ENCODE results near the gene HIRIP3. TPM values are rescaled to one million over a fixed set of nuclear protein-coding genes. Genes with fewer than 3 reads are reported as not detected.
"Not testable (repeated sequence)": the region's sequence is repeated elsewhere in the genome, so short reads cannot be mapped to it uniquely, and the experiment has no call there.

Gene HIRIP3
- total and polyA plus RNA-seq, 9 donors = 10.5 to 18.5 (median 16.5) TPM

DNA sequence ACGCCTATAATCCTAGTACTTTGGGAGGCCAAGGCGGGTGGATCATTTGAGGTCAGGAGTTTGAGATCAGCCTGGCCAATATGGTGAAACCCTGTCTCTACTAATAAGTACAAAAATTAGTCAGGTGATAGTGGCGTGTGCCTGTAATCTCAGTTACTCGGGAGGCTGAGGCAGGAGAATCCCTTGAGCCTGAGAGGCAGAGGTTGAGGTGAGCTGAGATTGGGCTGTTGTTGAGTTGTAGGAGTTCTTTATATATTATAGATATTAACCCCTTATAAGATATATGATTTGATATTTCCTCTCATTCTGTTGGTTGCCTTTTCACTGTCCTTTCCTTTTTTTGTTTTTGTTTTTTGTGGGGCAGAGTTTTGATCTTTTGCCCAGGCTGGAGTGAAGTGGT, 35.6 kb downstream of the HIRIP3 start:
- not testable (repeated sequence) for H3K27ac ChIP-seq (ENCODE audit: low read length); H3K4me3 ChIP-seq (ENCODE audit: low read length); H3K27me3 ChIP-seq (ENCODE audit: control insufficient read depth, insufficient read depth, low read length); DNase-seq; H3K9me3 ChIP-seq (replicated peaks; ENCODE audit: control insufficient read depth, low read depth, low read length); H3K36me3 ChIP-seq (ENCODE audit: control insufficient read depth, insufficient read depth, low read length)
- WGBS (ENCODE audit: insufficient coverage) = no CpG with 5 or more reads among the region's 4 CpGs
- peaks cover 11% of the 10 kb centered on the region for H3K4me1 ChIP-seq (ENCODE audit: control insufficient read depth, insufficient read depth, low read length)

GRCh38 chr16:29959293-29959692, 36.1 kb downstream of the HIRIP3 start:
- Histone ChIP-seq H3K9me3 (replicated peaks; ENCODE audit: control insufficient read depth, low read depth, low read length) (no peaks in the 10 kb centered on the region), H3K27ac (ENCODE audit: low read length) (no peak overlapping the region), H3K36me3 (ENCODE audit: control insufficient read depth, insufficient read depth, low read length) (no peaks in the 10 kb centered on the region), H3K4me1 (ENCODE audit: control insufficient read depth, insufficient read depth, low read length) (peaks cover 11% of the 10 kb centered on the region), H3K4me3 (ENCODE audit: low read length) (no peak overlapping the region), H3K27me3 (ENCODE audit: control insufficient read depth, insufficient read depth, low read length) (peaks cover 3% of the 10 kb centered on the region)
- DNase-seq = no peak
- WGBS (ENCODE audit: insufficient coverage) = 83% methylated on average over 3 of the region's 9 CpGs

- WGBS (ENCODE audit: insufficient coverage) = 95% methylated on average over 3 of the region's 5 CpGs
- no peak overlapping the region for H3K27ac ChIP-seq (ENCODE audit: low read length)
These were observed 36.7 kb downstream of the HIRIP3 start for GRCh38 chr16:29958756-29959155.

GRCh38 chr16:29951625-29952365, 43.6 kb downstream of the HIRIP3 start:
- Histone ChIP-seq H3K4me3 (ENCODE audit: low read length) (no peak overlapping the region), H3K4me1 (ENCODE audit: control insufficient read depth, insufficient read depth, low read length) (no peaks in the 10 kb centered on the region), H3K27me3 (ENCODE audit: control insufficient read depth, insufficient read depth, low read length) (peaks cover 3% of the 10 kb centered on the region), H3K27ac (ENCODE audit: low read length) (no peak overlapping the region), H3K9me3 (replicated peaks; ENCODE audit: control insufficient read depth, low read depth, low read length) (no peaks in the 10 kb centered on the region), H3K36me3 (ENCODE audit: control insufficient read depth, insufficient read depth, low read length) (no peaks in the 10 kb centered on the region)
- DNase-seq = no peak
- 84% methylated on average over 7 of the region's 8 CpGs for WGBS (ENCODE audit: insufficient coverage)

More at GRCh38 chr16:29958756-29959155, 36.7 kb downstream of the HIRIP3 start:
- DNase-seq = no peak
- H3K9me3 ChIP-seq (replicated peaks; ENCODE audit: control insufficient read depth, low read depth, low read length) = no peaks in the 10 kb centered on the region
- H3K4me3 ChIP-seq (ENCODE audit: low read length) = no peak overlapping the region
- H3K4me1 ChIP-seq (ENCODE audit: control insufficient read depth, insufficient read depth, low read length) = peaks cover 11% of the 10 kb centered on the region
- H3K27me3 ChIP-seq (ENCODE audit: control insufficient read depth, insufficient read depth, low read length) = peaks cover 3% of the 10 kb centered on the region
- no peaks in the 10 kb centered on the region for H3K36me3 ChIP-seq (ENCODE audit: control insufficient read depth, insufficient read depth, low read length)

DNA sequence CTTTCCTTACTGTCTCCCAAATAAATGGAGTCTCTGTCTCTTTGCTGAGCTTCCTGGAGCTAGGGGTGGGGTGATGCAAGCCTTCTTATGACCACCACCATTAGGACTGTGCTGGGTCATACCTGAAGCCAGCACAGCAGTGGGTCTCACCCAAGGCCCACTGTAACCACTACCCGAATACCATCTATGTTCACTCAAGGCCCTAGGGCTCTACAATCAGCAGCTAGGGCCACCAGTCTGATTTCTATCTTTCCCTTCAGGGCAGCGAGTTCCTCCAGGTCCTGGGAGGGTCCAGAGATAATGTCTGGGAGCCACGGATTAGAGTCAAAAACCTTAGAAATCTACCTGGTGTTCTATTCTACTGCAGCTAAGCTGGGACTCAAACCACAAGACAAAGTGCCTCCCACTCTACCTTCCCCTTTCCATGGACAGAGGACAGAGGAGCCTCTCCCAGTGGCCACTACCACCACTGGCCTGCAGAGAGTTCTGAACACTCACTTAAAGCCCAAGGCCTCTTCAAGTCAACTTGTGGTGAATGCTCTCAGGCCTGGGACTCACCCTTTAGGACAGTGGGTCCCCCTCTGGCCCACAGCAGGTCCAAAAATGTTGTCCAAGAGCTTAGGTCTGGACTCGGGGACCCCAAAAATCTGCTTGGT, 44.5 kb downstream of the HIRIP3 start:
- 89% methylated on average over 3 of the region's 4 CpGs for WGBS (ENCODE audit: insufficient coverage)
- H3K4me1 ChIP-seq (ENCODE audit: control insufficient read depth, insufficient read depth, low read length) = no peaks in the 10 kb centered on the region
- H3K9me3 ChIP-seq (replicated peaks; ENCODE audit: control insufficient read depth, low read depth, low read length) = no peaks in the 10 kb centered on the region
- DNase-seq = no peak
- no peak overlapping the region for H3K4me3 ChIP-seq (ENCODE audit: low read length)
- no peaks in the 10 kb centered on the region for H3K36me3 ChIP-seq (ENCODE audit: control insufficient read depth, insufficient read depth, low read length)
- H3K27me3 ChIP-seq (ENCODE audit: control insufficient read depth, insufficient read depth, low read length) = peaks cover under 1% of the 10 kb centered on the region
- H3K27ac ChIP-seq (ENCODE audit: low read length) = no peak overlapping the region

DNA sequence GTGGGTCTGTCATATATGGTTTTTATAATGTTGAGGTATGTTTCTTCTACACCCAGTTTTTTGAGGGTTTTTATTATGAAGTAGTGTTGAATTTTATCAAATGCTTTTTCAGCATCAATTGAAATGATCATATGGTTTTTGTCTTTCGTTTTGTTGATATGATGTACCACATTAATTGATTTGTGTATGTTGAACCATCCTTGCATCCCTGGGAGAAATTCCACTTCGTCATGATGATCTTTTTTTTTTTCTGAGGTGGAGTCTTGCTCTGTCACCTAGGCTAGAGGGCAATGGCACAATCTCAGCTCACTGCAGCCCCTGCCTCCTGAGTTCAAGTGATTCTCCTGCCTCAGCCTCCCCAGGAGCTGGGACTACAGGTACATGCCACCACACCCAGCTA, 47.5 kb downstream of the HIRIP3 start:
- no CpG with 5 or more reads among the region's 2 CpGs for WGBS (ENCODE audit: insufficient coverage)
- DNase-seq = no peak
- Histone ChIP-seq H3K27ac (ENCODE audit: low read length) (no peak overlapping the region), H3K4me3 (ENCODE audit: low read length) (no peak overlapping the region), H3K9me3 (replicated peaks; ENCODE audit: control insufficient read depth, low read depth, low read length) (no peaks in the 10 kb centered on the region), H3K4me1 (ENCODE audit: control insufficient read depth, insufficient read depth, low read length) (peaks cover 8% of the 10 kb centered on the region), H3K36me3 (ENCODE audit: control insufficient read depth, insufficient read depth, low read length) (no peaks in the 10 kb centered on the region), H3K27me3 (ENCODE audit: control insufficient read depth, insufficient read depth, low read length) (no peaks in the 10 kb centered on the region)

DNA sequence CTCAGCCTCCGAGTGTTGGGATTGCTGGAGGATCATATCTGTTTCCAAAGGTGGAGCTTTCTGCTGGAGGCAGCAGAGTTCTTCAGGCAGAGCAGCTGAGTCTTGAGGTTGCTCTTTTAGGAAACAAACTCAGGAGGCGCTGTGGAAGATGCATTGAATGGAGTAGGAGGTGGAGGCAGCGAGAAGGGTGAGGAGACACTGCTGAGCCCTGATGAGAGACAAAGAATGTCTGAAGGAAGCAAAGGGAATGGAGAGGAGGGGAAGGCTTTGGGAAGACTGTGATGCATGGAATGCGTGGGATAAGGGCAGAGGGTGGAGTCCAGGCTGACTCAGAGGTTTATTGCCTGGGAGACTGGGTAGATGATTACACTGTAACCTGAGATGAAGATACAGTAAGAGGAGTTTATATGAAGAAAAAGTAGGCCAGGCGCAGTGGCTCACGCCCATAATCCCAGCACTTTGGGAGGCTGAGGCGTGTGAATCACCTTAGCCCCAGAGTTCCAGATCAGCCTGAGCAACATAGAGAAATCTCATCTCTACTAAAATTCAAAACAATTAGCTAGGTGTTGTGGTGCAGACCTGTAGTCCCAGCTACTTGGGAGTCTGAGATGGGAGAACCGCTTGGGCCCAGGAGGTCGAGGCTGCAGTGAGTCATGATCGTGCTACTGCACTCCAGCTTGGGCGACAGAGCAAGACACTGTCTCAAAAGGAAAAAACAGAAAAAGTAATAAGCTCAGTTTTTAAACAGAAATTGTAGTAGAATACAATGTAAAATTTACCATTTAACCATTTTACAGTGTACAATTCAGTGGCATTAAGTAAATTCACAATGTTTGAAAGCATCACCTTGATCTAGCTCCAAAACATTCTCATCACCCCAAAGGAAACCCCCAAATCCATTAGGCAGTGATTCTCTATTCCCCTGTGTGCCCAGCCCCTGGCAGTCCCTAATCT, 51.3 kb downstream of the HIRIP3 start:
- peak overlapping the region; percentile 47 for H3K27ac ChIP-seq (ENCODE audit: low read length)
- peak; percentile 79 for DNase-seq

More for the DNA sequence above, 51.3 kb downstream of the HIRIP3 start:
- Histone ChIP-seq H3K9me3 (replicated peaks; ENCODE audit: control insufficient read depth, low read depth, low read length) (no peaks in the 10 kb centered on the region), H3K36me3 (ENCODE audit: control insufficient read depth, insufficient read depth, low read length) (no peaks in the 10 kb centered on the region), H3K4me3 (ENCODE audit: low read length) (no peak overlapping the region), H3K27me3 (ENCODE audit: control insufficient read depth, insufficient read depth, low read length) (no peaks in the 10 kb centered on the region), H3K4me1 (ENCODE audit: control insufficient read depth, insufficient read depth, low read length) (peaks cover 8% of the 10 kb centered on the region)
- WGBS (ENCODE audit: insufficient coverage) = 27% methylated on average over 6 of the region's 11 CpGs

Other genes with a start within 250 kb of the HIRIP3 start
- 0.18 TPM for gene C16orf54, start 249.6 kb downstream of the HIRIP3 start, total RNA-seq
- gene C16orf54, start 249.6 kb downstream of the HIRIP3 start, polyA plus RNA-seq (ENCODE audit: insufficient read depth in 1 of 8, insufficient read length in 8 of 8, low replicate concordance in 1 of 8) = under 1 TPM; 0.15 to 0.35 (median 0.27) TPM
- gene ZG16, start 217.4 kb downstream of the HIRIP3 start, total RNA-seq = not detected
- under 1 TPM in 2 of 8 donors, not detected in 6; 0.05 to 0.13 TPM for gene ZG16, start 217.4 kb downstream of the HIRIP3 start, polyA plus RNA-seq (ENCODE audit: insufficient read depth in 1 of 8, insufficient read length in 8 of 8, low replicate concordance in 1 of 8)
- 26.2 TPM for gene KIF22, start 204.9 kb downstream of the HIRIP3 start, total RNA-seq
- 10 to 100 TPM; 29.2 to 43.0 (median 39.6) TPM for gene KIF22, start 204.9 kb downstream of the HIRIP3 start, polyA plus RNA-seq (ENCODE audit: insufficient read depth in 1 of 8, insufficient read length in 8 of 8, low replicate concordance in 1 of 8)
- 121 TPM for gene MAZ, start 189.1 kb downstream of the HIRIP3 start, total RNA-seq
- gene MAZ, start 189.1 kb downstream of the HIRIP3 start, polyA plus RNA-seq (ENCODE audit: insufficient read depth in 1 of 8, insufficient read length in 8 of 8, low replicate concordance in 1 of 8) = 100 to 1,000 TPM; 236 to 314 (median 273) TPM
- gene PRRT2, start 183.4 kb downstream of the HIRIP3 start, total RNA-seq = 8.3 TPM
- 10 to 100 TPM; 11.9 to 28.5 (median 18.3) TPM for gene PRRT2, start 183.4 kb downstream of the HIRIP3 start, polyA plus RNA-seq (ENCODE audit: insufficient read depth in 1 of 8, insufficient read length in 8 of 8, low replicate concordance in 1 of 8)
- gene PAGR1, start 179.5 kb downstream of the HIRIP3 start, total RNA-seq = 31.3 TPM
- 10 to 100 TPM; 28.7 to 46.4 (median 33.5) TPM for gene PAGR1, start 179.5 kb downstream of the HIRIP3 start, polyA plus RNA-seq (ENCODE audit: insufficient read depth in 1 of 8, insufficient read length in 8 of 8, low replicate concordance in 1 of 8)
- gene MVP, start 175.2 kb downstream of the HIRIP3 start, total RNA-seq = 21.5 TPM
- 10 to 100 TPM; 14.5 to 30.0 (median 19.5) TPM for gene MVP, start 175.2 kb downstream of the HIRIP3 start, polyA plus RNA-seq (ENCODE audit: insufficient read depth in 1 of 8, insufficient read length in 8 of 8, low replicate concordance in 1 of 8)
- gene CDIPT, start 132.4 kb downstream of the HIRIP3 start, total RNA-seq = 29.0 TPM
- gene CDIPT, start 132.4 kb downstream of the HIRIP3 start, polyA plus RNA-seq (ENCODE audit: insufficient read depth in 1 of 8, insufficient read length in 8 of 8, low replicate concordance in 1 of 8) = 10 to 100 TPM; 36.2 to 52.8 (median 44.2) TPM
- 1.1 TPM for gene SEZ6L2, start 96.1 kb downstream of the HIRIP3 start, total RNA-seq
- gene SEZ6L2, start 96.1 kb downstream of the HIRIP3 start, polyA plus RNA-seq (ENCODE audit: insufficient read depth in 1 of 8, insufficient read length in 8 of 8, low replicate concordance in 1 of 8) = 1 to 10 TPM; 2.2 to 8.4 (median 3.2) TPM
- gene ASPHD1, start 95.1 kb downstream of the HIRIP3 start, total RNA-seq = 0.09 TPM
- 1 to 10 TPM in 2 of 8 donors, under 1 TPM in 6; 0.36 to 1.6 (median 0.63) TPM for gene ASPHD1, start 95.1 kb downstream of the HIRIP3 start, polyA plus RNA-seq (ENCODE audit: insufficient read depth in 1 of 8, insufficient read length in 8 of 8, low replicate concordance in 1 of 8)
- 4.3 TPM for gene KCTD13, start 69.4 kb downstream of the HIRIP3 start, total RNA-seq
- gene KCTD13, start 69.4 kb downstream of the HIRIP3 start, polyA plus RNA-seq (ENCODE audit: insufficient read depth in 1 of 8, insufficient read length in 8 of 8, low replicate concordance in 1 of 8) = 10 to 100 TPM in 6 of 8 donors, 1 to 10 TPM in 2; 8.5 to 18.8 (median 12.2) TPM
- gene TMEM219, start 33.5 kb downstream of the HIRIP3 start, total RNA-seq = 49.5 TPM
- 10 to 100 TPM; 53.8 to 73.8 (median 62.0) TPM for gene TMEM219, start 33.5 kb downstream of the HIRIP3 start, polyA plus RNA-seq (ENCODE audit: insufficient read depth in 1 of 8, insufficient read length in 8 of 8, low replicate concordance in 1 of 8)
- gene TAOK2, start 21.7 kb downstream of the HIRIP3 start, total RNA-seq = 28.0 TPM
- gene TAOK2, start 21.7 kb downstream of the HIRIP3 start, polyA plus RNA-seq (ENCODE audit: insufficient read depth in 1 of 8, insufficient read length in 8 of 8, low replicate concordance in 1 of 8) = 10 to 100 TPM; 30.8 to 43.3 (median 38.8) TPM
- 32.9 TPM for gene INO80E, start 624 bp upstream of the HIRIP3 start, total RNA-seq
- gene INO80E, start 624 bp upstream of the HIRIP3 start, polyA plus RNA-seq (ENCODE audit: insufficient read depth in 1 of 8, insufficient read length in 8 of 8, low replicate concordance in 1 of 8) = 10 to 100 TPM; 29.5 to 41.8 (median 36.5) TPM
- gene DOC2A, start 15.4 kb upstream of the HIRIP3 start, total RNA-seq = 0.22 TPM
- gene DOC2A, start 15.4 kb upstream of the HIRIP3 start, polyA plus RNA-seq (ENCODE audit: insufficient read depth in 1 of 8, insufficient read length in 8 of 8, low replicate concordance in 1 of 8) = 1 to 10 TPM in 4 of 8 donors, under 1 TPM in 4; 0.66 to 1.8 (median 0.96) TPM
- gene C16orf92, start 27.6 kb upstream of the HIRIP3 start, total RNA-seq = not detected
- gene C16orf92, start 27.6 kb upstream of the HIRIP3 start, polyA plus RNA-seq (ENCODE audit: insufficient read depth in 1 of 8, insufficient read length in 8 of 8, low replicate concordance in 1 of 8) = not detected
- 0.40 TPM for gene TLCD3B, start 35.7 kb upstream of the HIRIP3 start, total RNA-seq
- 1 to 10 TPM in 1 of 8 donors, under 1 TPM in 7; 0.25 to 1.7 (median 0.72) TPM for gene TLCD3B, start 35.7 kb upstream of the HIRIP3 start, polyA plus RNA-seq (ENCODE audit: insufficient read depth in 1 of 8, insufficient read length in 8 of 8, low replicate concordance in 1 of 8)
- 1,578 TPM for gene ALDOA, start 70.1 kb upstream of the HIRIP3 start, total RNA-seq
- gene ALDOA, start 70.1 kb upstream of the HIRIP3 start, polyA plus RNA-seq (ENCODE audit: insufficient read depth in 1 of 8, insufficient read length in 8 of 8, low replicate concordance in 1 of 8) = 1,000 to 10,000 TPM; 1,252 to 2,647 (median 2,103) TPM
- 39.4 TPM for gene PPP4C, start 80.4 kb upstream of the HIRIP3 start, total RNA-seq
- gene PPP4C, start 80.4 kb upstream of the HIRIP3 start, polyA plus RNA-seq (ENCODE audit: insufficient read depth in 1 of 8, insufficient read length in 8 of 8, low replicate concordance in 1 of 8) = 10 to 100 TPM; 64.6 to 77.4 (median 70.4) TPM
- 0.31 TPM for gene TBX6, start 96.3 kb upstream of the HIRIP3 start, total RNA-seq
- gene TBX6, start 96.3 kb upstream of the HIRIP3 start, polyA plus RNA-seq (ENCODE audit: insufficient read depth in 1 of 8, insufficient read length in 8 of 8, low replicate concordance in 1 of 8) = 1 to 10 TPM in 3 of 8 donors, under 1 TPM in 5; 0.18 to 1.3 (median 0.54) TPM
- 13.9 TPM for gene YPEL3, start 100.6 kb upstream of the HIRIP3 start, total RNA-seq
- gene YPEL3, start 100.6 kb upstream of the HIRIP3 start, polyA plus RNA-seq (ENCODE audit: insufficient read depth in 1 of 8, insufficient read length in 8 of 8, low replicate concordance in 1 of 8) = 10 to 100 TPM; 22.3 to 45.8 (median 28.3) TPM
- gene GDPD3, start 117.9 kb upstream of the HIRIP3 start, total RNA-seq = 3.3 TPM
- 1 to 10 TPM; 5.0 to 8.7 (median 6.1) TPM for gene GDPD3, start 117.9 kb upstream of the HIRIP3 start, polyA plus RNA-seq (ENCODE audit: insufficient read depth in 1 of 8, insufficient read length in 8 of 8, low replicate concordance in 1 of 8)
- gene MAPK3, start 127.6 kb upstream of the HIRIP3 start, total RNA-seq = 14.9 TPM
- 10 to 100 TPM; 39.4 to 60.0 (median 43.1) TPM for gene MAPK3, start 127.6 kb upstream of the HIRIP3 start, polyA plus RNA-seq (ENCODE audit: insufficient read depth in 1 of 8, insufficient read length in 8 of 8, low replicate concordance in 1 of 8)
- 4.7 TPM for gene CORO1A, start 188.0 kb upstream of the HIRIP3 start, total RNA-seq
- 10 to 100 TPM; 14.1 to 28.0 (median 20.5) TPM for gene CORO1A, start 188.0 kb upstream of the HIRIP3 start, polyA plus RNA-seq (ENCODE audit: insufficient read depth in 1 of 8, insufficient read length in 8 of 8, low replicate concordance in 1 of 8)
- gene BOLA2B, start 198.0 kb upstream of the HIRIP3 start, total RNA-seq = 81.7 TPM
- 10 to 100 TPM; 24.0 to 34.6 (median 30.5) TPM for gene BOLA2B, start 198.0 kb upstream of the HIRIP3 start, polyA plus RNA-seq (ENCODE audit: insufficient read depth in 1 of 8, insufficient read length in 8 of 8, low replicate concordance in 1 of 8)
- 11.9 TPM for gene SLX1A, start 198.3 kb upstream of the HIRIP3 start, total RNA-seq
- 10 to 100 TPM; 11.1 to 27.3 (median 17.7) TPM for gene SLX1A, start 198.3 kb upstream of the HIRIP3 start, polyA plus RNA-seq (ENCODE audit: insufficient read depth in 1 of 8, insufficient read length in 8 of 8, low replicate concordance in 1 of 8)
- gene SULT1A3, start 203.6 kb upstream of the HIRIP3 start, total RNA-seq = 6.3 TPM
- gene SULT1A3, start 203.6 kb upstream of the HIRIP3 start, polyA plus RNA-seq (ENCODE audit: insufficient read depth in 1 of 8, insufficient read length in 8 of 8, low replicate concordance in 1 of 8) = 1 to 10 TPM; 2.2 to 6.5 (median 4.2) TPM

All from muscle of leg (tissue), 11 donors.